IPS-NIHi7 (cell line): ENCODE measurements around the gene SH3GL1.

ENCODE experiments used
- DNase-seq: peaks from one replicate; pipeline ENCODE4 v3.0.0; 2012; ENCODE audit warnings: mixed read lengths; ENCODE audit errors: extremely low spot score

Gene SH3GL1, protein sequence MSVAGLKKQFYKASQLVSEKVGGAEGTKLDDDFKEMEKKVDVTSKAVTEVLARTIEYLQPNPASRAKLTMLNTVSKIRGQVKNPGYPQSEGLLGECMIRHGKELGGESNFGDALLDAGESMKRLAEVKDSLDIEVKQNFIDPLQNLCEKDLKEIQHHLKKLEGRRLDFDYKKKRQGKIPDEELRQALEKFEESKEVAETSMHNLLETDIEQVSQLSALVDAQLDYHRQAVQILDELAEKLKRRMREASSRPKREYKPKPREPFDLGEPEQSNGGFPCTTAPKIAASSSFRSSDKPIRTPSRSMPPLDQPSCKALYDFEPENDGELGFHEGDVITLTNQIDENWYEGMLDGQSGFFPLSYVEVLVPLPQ

GRCh38 chr19:4400135-4400936, at the start of gene SH3GL1:
Gene SH3GL1 (minus strand): TSS chr19:4400547. CDS start chr19:4400368, 179 bp downstream.
- DNase-seq, result peak; percentile 87

DNA sequence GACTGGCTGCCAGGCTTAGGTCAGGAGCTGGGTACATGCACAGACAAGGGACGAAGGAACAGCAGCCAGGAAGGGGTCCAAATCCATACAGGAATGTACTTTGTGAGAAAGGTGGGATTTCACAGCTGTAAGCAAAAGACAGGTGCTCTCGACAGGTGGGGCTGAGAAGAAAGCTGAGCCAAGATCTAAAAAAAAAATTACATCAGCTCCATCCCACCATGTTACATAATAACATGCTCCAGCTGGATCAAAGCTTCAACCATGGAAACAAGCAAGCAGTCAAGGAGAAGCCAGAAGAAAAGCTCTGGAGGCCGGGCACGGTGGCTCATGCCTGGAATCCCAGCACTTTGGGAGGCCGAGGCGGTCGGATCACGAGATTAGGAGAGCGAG, 49.3 kb upstream of the SH3GL1 start:
- no peak for DNase-seq

DNA sequence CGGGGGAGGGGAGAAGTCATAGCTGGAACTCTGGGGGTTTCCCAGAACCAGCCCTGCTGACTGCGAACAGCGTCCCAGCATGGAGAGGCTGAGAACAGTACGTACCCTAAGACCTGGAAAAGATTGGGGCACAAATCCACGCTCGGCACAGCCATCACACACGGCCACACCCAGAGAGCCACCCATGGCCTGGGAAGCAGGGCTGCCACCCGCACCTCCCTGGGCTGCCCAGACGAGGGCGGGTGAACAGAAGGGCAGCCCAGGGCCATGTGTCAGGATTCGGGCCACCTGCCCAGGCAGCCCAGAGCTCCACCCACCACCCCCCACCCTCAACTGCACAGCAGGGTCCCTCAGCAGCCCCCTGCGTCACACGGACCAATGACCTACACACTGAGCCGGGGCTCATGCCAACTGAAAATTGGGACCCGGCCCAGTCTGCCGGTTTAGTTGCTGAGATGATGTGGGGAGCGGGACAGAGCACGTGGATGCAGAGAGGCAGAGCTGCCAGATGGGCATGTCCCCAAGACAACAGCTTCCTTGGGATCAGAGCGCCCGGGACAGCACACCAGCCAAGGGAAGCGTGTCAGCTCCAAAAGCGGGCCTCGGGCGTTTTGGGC, 48.8 kb upstream of the SH3GL1 start:
- peak; percentile 35 for DNase-seq

DNA sequence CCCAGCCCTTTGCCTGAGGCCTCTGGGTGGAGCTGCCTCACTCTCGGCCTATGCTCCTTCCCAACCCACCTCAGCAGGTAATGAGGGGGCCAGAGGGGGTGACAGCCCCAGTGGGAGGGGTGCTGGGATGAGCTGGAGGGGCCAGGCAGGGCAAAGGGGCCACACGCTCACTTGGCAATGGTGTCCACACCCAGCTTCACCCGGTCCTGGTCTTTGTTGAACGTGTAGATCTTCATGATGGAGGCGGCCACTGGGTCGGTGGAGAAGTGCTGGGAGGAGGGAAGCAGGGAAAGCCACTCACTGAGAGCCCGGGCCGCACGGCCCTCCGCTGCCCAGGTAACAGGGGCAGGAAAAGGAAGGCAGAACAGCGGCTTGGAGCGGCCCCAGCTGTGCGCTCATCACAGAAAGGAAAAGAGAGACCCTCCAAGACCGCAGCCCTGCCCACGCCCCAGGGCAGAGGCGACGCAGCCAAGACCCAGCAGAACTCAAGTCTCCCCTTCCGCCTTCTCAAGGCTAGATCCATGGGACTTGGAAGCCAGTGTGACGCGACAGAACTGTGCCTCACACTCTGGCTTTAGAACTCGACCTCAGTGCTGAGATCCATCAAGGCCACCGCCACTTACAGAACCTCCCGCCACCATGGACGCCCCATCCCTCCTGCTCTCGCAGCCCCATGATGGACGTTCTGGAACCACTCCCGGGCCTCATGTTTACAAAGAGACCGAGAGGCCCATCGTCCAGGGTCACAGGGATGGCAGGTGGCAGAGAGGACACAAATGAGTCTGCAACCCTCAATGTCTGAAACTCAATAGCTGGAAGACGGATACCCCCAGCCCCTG, 48.0 kb upstream of the SH3GL1 start:
- peak; percentile 9 for DNase-seq

- peak; percentile 11 for DNase-seq
Measured at GRCh38 chr19:4447327-4448146, 47.2 kb upstream of the SH3GL1 start.

DNA sequence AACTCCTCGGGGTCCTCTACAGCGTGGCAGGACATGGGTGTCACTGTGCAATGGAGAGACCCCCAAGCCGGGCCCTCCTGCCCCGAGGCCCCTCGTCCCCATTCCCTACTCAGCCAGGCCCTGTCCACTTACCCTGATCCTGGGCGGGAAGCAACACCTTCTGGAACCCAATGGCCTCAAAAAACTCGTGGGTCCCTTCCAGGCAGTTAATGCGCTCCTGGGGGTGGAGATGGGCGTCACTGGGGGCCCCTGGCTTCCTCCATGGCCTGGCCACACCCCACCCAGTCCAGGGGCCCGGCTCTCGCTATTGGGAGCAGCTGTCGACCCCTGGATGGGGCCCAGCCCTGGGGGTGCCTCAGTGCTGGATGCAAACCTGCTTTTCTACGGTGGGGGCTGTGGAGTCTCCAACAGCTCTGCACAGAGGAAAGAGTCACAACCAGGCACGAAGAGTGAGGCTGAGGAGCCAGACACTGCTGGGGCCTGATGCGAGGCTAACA, 46.4 kb upstream of the SH3GL1 start:
- DNase-seq, result peak; percentile 9

- DNase-seq, result peak; percentile 11
Measured at GRCh38 chr19:4445963-4446703, 45.8 kb upstream of the SH3GL1 start.

DNA sequence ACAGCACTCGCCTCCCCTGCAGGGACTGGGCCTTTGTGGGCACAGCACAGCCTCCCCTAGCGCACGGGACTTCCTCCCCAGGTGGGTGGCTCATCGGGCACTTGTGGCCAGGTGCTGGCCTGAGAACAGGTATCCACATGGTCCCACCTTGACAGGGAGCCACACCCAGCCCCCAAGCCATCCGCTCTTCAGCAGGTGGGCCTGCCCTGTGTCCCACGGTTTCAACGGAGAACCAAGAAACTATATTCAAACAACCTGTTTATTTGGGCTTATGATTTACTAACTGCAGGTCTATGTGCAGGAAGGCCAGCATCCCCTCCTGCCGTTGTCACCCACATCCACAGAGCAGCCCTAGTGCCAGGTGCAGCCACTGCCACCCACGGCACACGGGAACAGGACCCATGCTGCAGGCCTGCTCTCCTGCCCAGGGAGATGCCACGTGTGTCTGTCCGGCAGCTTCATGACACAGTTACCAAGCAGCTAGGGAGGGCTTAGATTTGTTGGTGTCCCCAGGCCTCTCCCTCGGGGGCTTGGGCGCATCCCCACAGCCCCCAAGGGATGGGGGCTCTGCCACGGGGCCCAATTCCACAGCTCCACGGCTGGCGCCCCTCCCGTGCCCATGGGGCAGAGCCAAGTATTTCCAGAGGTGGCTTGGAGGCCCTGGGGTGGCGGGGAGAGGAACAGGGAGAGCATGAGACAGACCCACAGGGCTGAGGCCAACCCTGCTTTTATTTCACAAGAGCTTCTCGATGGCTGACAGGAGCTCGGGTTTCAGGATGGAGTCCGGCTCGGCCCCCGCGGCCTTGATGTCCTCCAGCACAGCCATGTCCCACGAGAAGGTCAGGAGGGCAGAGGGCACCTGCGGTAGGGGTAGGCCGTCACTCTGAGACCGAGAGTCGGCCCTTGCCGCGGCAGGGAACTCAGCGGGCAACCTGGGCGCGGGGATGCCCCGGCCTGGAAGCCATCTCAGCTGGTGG, 44.7 kb upstream of the SH3GL1 start:
- DNase-seq, result peak; percentile 10

GRCh38 chr19:4443966-4444764, 43.8 kb upstream of the SH3GL1 start:
- no peak for DNase-seq

GRCh38 chr19:4443188-4443587, 42.8 kb upstream of the SH3GL1 start:
- no peak for DNase-seq

GRCh38 chr19:4442819-4443146, 42.4 kb upstream of the SH3GL1 start:
- DNase-seq, result no peak

- DNase-seq, result no peak
Measured at GRCh38 chr19:4441994-4442818, 41.9 kb upstream of the SH3GL1 start.

DNA sequence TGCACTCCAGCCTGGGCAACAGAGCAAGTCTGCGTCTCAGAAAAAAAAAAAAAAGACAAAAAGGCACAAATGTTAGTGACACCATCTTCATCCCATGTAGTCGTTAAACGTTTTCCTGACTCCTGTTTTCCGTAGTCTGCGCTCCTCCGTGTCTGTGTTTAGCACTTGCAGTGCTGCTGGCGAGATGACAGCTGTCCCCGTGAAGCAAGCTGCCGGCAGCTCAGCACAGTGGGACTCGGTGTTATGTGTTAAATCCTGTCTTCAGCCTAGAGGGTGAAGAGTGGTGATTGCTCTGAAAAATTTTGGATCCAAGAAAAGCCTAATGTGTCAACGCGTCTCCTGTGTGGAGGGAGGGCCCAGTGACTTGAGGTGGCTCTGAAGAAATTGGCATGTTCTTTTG, 38.9 kb upstream of the SH3GL1 start:
- no peak for DNase-seq

DNA sequence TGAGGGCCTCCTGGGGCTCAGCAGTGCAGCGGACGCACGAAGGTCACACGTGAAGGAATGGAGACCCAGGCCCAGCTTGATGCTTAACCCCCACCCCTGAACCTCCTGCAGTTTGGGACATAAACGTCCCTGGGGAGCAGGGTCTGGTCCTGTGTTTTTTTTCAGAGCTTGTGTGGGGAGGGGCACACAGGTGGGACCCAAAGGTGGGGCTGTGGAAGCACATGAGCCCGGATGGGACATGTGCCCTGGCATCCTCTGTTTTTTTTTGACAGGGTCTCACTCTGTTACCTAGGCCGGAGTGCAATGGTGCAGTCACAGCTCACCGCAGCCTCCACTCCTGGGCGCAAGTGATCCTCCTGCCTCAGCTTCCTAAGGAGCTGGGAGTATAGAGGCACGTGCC, 36.8 kb upstream of the SH3GL1 start:
- DNase-seq, result no peak

DNA sequence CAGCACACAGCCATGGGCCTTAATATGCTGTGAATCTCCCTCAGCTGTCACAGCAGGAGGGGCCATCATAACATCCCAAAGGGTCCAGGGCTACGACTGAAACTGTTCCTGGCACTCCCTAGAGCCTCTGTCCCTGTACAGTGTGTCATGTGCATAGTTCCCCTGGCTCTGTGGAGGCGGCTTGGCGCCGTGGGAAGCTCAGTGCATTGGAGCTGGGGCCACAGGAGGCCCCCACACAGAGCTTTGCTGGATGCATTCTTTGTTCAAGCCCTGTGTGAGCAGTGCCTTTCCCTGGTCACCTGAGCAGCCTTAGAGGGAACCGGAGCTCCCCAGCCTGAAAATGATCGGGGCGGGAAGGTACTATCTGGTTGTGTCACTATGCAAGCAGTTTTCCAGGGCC, 35.9 kb upstream of the SH3GL1 start:
- DNase-seq, result no peak

GRCh38 chr19:4434391-4434790, 34.0 kb upstream of the SH3GL1 start:
- DNase-seq, result no peak

DNA sequence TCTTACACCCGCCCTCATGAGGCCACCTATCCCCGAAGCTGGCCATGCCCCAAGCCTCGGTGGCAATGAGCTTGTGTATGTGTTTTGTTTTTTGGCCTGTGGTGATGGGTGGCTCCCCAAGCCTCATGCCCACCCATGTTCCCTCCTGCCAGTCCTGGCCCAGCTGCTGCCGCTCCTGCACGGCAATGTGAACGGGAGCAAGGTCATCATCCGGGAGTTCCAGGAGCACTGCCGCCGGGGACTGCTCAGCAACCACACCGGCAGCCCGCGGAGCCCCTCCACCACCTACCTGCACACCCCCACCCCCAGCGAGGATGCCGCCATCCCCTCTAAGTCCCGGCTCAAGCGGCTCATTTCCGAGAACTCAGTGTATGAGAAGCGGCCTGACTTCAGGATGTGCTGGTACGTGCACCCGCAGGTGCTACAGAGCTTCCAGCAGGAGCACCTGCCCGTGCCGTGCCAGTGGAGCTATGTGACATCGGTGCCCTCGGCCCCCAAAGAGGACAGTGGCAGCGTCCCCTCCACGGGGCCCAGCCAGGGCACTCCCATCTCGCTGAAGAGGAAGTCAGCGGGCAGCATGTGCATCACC, 32.7 kb upstream of the SH3GL1 start:
- no peak for DNase-seq
